ENCODE results near the gene RBM23.
"Not testable (repeated sequence)": the region's sequence is repeated elsewhere in the genome, so short reads cannot be mapped to it uniquely, and the experiment has no call there.

The RBM23 gene

DNA sequence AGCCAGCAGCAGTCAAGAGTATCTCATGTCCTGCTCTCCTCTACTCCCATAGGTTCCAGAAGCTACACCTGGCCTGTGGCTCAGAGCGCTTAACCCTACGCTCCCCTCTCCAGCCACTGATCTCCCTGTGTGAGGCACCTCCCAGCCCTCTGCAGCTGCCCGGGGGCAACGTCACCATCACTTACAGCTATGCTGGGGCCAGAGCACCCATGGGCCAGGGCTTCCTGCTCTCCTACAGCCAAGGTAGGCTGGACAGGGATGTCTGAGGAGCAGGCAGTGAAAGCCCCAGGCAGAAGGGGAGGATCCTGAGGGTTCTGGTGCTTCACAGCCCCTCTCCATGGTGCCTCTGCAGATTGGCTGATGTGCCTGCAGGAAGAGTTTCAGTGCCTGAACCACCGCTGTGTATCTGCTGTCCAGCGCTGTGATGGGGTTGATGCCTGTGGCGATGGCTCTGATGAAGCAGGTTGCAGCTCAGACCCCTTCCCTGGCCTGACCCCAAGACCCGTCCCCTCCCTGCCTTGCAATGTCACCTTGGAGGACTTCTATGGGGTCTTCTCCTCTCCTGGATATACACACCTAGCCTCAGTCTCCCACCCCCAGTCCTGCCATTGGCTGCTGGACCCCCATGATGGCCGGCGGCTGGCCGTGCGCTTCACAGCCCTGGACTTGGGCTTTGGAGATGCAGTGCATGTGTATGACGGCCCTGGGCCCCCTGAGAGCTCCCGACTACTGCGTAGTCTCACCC is 43.8 kb downstream of the RBM23 start:
- DNase-seq = no peak
- in situ Hi-C loops (cut with HindIII; ENCODE audit: low pct_ligation_motif_present, low pct_unique_long_range_greater_than_20kb, low sequenced_read_pairs) = no loop called here

DNA sequence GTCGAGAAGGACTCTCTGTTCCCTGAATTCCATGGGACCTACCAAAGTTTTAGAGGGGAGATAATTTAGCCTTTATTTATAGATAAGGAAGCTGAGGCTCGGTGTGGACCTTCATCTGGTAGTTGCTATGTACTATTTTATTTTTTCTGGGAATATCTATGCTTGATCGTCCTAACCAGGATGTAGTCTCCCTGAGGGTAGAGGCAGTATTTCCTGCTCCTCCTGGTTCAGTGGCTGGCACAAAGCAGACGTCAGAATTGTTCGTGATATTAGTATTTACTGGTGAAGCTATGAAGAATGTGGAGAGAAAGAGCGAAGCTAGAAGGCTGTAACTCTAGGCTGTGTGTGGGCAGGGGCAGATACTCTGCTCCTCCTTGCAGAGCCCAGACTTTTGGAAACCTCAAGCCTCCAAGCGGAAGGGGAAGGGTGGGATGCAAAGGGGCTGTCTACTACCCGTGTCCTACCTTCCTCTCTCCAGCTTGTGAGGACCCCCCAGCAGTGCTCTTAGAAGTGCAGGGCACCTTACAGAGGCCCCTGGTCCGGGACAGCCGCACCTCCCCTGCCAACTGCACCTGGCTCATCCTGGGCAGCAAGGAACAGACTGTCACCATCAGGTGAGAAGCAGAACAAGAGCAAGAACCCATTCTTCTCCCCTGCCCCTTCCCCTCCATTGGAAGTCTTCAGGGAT is 46.0 kb downstream of the RBM23 start:
- in situ Hi-C loops (cut with HindIII; ENCODE audit: low pct_ligation_motif_present, low pct_unique_long_range_greater_than_20kb, low sequenced_read_pairs) = no loop called here
- DNase-seq = no peak

DNA sequence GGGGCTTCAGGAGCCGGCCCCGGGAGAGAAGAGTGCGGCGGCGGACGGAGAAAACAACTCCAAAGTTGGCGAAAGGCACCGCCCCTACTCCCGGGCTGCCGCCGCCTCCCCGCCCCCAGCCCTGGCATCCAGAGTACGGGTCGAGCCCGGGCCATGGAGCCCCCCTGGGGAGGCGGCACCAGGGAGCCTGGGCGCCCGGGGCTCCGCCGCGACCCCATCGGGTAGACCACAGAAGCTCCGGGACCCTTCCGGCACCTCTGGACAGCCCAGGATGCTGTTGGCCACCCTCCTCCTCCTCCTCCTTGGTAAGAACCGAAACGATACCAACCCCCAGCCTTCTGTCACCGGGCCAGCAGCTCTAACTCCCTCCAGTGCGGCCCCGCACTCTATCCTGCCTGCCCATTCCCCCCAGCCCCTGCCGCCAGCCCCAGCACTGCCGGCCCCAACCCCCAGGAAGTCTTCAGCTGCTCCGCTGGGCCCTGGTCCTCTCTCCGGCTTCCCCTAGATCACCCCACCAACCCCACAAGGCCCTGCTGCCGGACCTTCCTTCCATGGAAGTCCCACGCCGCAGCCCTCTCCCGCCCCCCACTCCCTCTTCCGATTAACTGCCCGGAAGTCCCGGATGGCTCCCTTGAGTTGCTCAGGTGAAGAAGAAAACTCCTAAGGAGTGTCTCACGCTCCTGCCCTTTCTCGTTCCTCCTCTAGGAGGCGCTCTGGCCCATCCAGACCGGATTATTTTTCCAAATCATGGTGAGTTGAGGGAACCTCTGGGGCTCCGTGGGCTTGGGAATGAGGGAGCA is 46.7 kb downstream of the RBM23 start:
- in situ Hi-C loops (cut with HindIII; ENCODE audit: low pct_ligation_motif_present, low pct_unique_long_range_greater_than_20kb, low sequenced_read_pairs) = no loop called here
- peak; percentile 85 for DNase-seq

DNA sequence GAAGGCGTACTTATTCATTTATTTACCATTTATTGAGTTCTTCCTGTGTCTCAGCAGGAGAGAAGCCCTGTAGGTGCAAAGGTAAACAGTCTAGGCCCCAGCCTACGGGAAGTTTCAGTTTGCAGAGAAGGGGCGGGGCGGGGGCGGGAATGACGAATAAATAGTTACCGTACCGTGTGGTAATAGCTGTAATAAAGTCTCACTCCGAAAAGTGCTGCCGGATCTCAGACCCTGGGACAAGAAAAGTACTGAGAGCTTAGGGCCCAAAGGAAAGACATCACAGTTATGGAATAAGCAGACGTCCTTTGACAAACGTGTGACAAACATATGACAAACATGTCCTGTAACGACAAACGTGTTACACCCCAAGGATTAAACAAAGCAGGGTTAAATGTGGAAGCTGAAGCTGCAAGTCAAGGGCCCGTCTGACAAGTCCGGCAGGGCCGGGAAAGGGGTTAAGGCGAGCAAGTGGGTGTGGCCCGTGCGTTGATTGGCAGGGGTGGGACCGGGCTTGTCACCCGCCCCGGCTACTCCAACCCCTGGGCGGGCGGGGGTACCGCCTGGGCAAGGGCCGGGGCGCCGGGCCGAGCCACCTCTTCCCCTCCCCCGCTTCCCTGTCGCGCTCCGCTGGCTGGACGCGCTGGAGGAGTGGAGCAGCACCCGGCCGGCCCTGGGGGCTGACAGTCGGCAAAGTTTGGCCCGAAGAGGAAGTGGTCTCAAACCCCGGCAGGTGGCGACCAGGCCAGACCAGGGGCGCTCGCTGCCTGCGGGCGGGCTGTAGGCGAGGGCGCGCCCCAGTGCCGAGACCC is 47.5 kb downstream of the RBM23 start, which contains the start of gene LRP10:
Gene LRP10, plus strand, starts transcription at position 517 of the 809 bp plus-strand sequence. CDS start 564 bp downstream, outside the sequence.
- in situ Hi-C loops (cut with HindIII; ENCODE audit: low pct_ligation_motif_present, low pct_unique_long_range_greater_than_20kb, low sequenced_read_pairs) = no loop called here
- peak; percentile 89 for DNase-seq

DNA sequence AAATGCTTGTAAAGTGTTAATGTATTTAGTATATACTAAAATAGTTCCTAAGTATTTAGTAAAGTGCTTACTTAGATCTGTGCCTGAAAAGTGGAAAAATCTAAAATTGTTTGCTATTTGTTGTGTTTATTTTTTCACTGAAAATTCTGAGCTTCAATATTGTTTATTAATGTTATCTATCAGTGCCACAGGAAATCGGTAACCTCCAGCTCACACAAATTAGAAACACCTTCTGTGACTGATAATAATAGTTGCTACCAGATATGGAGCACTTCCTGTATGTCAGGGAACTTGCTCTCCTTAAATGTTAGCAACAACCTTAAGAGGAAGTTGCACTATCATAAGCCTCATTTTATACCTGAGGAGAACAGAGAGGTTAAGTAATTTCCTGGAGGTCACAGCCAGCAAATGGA is 48.1 kb downstream of the RBM23 start:
- in situ Hi-C loops (cut with HindIII; ENCODE audit: low pct_ligation_motif_present, low pct_unique_long_range_greater_than_20kb, low sequenced_read_pairs) = no loop called here
- no peak for DNase-seq

DNA sequence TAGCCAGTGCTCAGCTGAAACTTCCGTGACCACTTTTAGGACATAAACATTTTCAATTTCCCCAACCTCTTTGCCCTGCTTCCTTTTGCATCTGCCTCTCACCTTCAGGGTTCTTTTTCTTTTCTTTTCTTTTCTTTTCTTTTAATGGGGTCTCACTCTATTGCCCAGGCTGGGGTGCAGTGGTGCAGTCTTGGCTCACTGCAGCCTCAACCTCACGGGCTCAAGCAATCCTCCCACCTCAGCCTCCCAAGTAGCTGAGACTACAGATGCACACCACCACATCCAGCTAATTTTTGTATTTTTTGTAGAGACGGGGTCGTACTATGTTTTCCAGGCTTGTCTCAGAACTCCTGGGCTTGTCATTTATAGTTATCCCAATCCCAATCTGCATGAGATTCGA is 52.1 kb downstream of the RBM23 start:
- in situ Hi-C loops (cut with HindIII; ENCODE audit: low pct_ligation_motif_present, low pct_unique_long_range_greater_than_20kb, low sequenced_read_pairs) = no loop called here

DNA sequence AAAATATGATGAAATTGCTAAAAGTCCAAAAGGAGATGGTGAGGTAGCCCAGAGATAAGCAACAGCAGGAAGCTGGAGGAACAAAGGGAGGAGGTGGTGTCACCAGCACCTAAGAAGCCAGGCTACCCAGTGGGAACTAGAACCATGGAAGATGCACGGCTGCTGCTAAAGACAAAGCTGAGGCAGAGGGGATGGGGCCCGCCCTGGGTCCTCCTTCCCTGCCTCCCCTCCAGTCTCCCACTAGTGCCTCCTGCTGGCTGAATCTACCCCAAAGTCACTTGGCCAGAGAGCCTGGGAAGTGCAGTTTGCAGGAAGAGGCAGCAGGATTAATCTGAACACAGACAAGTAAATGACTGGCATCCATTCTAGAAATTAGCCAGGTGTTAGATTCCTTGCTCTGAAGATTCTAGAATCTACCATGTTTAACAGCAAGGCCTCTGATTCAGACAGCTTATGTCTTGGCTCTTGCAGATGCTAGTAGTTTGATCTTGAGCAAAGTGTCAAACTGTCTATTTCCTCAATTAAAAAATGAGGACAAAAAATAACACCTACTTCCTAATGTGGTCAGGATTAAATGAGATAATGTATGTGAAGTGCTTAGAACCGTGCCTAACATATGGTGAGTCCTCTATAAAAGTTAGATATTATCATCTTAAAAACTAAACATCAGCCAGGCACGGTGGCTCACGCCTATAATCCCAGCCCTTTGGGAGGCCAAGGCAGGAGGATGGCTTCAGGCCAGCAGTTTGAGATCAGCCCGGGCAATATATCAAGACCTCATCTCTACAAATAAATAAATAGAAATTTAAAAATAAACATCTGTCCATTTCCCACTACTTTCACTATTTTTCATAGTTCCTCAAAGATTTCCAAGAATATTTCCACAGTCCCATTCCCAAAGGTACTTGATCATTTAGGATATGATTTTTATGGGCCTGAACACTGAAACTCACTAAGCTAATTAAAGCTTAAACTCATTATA is 53.2 kb downstream of the RBM23 start:
- no peak for DNase-seq
- in situ Hi-C loops (cut with HindIII; ENCODE audit: low pct_ligation_motif_present, low pct_unique_long_range_greater_than_20kb, low sequenced_read_pairs) = no loop called here

More for the DNA sequence above, 52.1 kb downstream of the RBM23 start:
- no peak for DNase-seq

DNA sequence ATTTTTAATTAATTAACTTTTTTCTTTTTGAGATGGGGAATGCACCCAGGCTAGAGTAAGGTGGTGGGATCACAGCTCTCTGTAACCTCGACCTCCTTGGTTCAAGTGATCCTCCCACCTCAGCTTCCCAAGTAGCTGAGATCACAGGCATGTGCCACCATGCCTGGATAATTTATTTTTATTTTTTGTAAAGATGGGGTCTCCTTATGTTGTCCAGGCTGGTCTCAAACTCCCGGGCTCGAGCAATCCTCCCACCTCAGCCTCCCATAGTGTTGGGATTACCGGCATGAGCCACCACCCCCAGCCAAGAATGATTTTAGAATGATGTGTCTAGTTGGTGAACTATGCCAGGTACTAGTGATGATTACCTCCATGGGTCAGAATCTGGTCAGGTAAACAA is 54.0 kb downstream of the RBM23 start:
- in situ Hi-C loops (cut with HindIII; ENCODE audit: low pct_ligation_motif_present, low pct_unique_long_range_greater_than_20kb, low sequenced_read_pairs) = no loop called here
- no peak for DNase-seq

DNA sequence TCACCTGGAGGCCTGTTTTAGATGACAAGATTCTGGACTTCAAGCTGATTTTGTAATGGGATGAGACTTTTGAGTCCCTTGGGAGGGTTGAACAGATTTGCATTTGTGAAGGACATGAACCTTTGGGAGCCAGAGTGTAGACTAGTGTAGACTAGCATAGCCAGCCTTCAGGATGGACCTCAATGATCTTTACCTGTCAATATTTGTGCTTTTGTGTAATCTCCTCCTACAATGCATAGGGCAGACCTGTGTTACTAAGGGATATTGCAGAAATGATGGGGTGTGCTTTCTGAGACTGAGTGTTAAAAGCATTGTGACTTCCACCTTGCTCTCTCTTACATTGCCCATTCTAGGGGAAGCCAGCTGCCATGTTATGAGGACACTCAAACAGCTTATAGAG is 57.3 kb downstream of the RBM23 start:
- in situ Hi-C loops (cut with HindIII; ENCODE audit: low pct_ligation_motif_present, low pct_unique_long_range_greater_than_20kb, low sequenced_read_pairs) = no loop called here
- DNase-seq = no peak

DNA sequence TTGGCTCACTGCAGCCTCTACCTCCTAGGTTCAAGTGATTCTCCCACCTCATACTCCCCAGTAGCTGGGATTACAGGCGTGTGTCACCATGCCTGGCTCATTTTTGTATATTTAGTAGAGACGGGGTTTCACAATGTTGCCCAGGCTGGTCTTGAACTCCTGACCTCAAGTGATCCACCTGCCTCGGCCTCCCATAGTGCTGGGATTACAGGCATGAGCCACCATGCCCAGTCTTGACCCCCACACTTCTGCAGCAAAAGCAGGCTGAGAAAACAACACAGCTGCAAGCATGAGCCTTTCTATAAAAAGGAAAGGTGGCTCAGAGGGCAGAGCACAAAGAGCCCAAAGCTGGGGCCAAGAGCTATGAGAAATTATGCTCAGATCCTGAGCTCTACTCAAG is 58.6 kb downstream of the RBM23 start:
- DNase-seq; in situ Hi-C loops (cut with HindIII; ENCODE audit: low pct_ligation_motif_present, low pct_unique_long_range_greater_than_20kb, low sequenced_read_pairs): not testable (repeated sequence)

DNA sequence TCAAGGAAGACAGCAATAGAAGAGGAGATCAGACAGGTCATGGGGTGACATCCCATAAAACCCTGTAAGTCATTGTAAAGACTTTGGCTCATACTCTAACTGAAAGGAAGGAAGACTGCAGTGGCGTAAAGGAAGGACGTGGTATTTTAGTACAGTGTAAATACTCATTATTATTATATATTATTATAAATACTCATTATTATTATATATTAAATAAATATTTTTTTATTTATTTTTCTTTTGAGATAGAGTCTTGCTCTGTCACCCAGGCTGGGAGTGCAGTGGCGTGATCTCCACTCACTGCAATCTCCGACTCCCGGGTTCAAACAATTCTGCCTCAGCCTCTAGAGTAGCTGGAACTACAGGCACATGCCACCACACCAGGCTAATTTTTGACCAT is 62.5 kb downstream of the RBM23 start:
- in situ Hi-C loops (cut with HindIII; ENCODE audit: low pct_ligation_motif_present, low pct_unique_long_range_greater_than_20kb, low sequenced_read_pairs) = no loop called here
- no peak for DNase-seq

DNA sequence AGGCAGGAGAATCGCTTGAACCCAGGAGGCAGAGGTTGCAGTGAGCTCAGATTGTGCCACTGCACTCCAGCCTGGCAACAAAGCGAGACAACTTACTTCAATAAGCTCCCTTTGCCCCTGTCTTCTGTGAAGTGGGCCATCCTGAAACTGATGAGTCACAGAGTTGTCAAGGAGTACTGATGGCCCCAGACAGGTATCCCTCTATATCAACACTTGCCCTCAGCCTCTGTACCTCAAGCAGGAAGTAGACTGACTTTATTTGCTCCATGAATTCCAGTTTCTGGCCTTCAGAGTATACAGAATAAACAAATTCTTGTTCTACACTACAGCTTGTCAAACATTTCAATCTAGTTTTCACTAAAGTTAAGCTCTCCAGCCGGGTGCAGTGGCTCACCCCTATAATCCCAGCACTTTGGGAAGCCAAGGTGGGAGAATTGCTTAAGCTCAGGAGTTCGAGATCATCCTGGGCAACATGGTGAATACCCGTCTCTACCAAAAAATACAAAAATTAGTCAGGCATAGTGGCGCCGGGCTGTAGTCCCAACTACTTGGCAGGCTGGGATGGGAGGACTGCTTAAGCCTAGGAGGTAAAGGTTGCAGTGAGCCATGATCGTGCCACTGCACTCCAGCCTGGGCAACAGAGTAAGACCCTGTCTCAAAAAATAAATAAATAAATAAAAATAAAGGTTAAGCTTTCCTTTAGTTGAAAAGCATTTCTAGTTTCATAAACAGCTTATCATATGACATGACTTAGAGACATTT is 63.8 kb downstream of the RBM23 start:
- in situ Hi-C loops (cut with HindIII; ENCODE audit: low pct_ligation_motif_present, low pct_unique_long_range_greater_than_20kb, low sequenced_read_pairs) = no loop called here
- DNase-seq = no peak

DNA sequence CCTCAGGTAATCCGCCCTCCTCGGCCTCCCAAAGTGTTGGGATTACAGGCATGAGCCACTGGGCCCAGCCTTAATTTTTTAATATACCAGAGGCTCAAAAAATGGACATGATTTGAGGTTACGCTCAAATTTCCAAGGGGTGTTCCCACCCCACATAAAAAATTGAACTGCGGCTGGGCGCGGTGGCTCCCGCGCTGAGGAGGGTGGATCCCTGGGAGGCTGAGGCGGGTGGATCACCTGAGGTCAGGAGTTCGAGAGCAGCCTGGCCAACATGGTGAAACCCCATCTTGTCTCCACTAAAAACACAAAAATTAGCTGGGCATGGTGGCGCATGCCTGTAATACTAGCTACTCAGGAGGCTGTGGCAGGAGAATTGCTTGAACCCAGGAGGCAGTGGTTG is 64.7 kb downstream of the RBM23 start:
- DNase-seq; in situ Hi-C loops (cut with HindIII; ENCODE audit: low pct_ligation_motif_present, low pct_unique_long_range_greater_than_20kb, low sequenced_read_pairs): not testable (repeated sequence)

DNA sequence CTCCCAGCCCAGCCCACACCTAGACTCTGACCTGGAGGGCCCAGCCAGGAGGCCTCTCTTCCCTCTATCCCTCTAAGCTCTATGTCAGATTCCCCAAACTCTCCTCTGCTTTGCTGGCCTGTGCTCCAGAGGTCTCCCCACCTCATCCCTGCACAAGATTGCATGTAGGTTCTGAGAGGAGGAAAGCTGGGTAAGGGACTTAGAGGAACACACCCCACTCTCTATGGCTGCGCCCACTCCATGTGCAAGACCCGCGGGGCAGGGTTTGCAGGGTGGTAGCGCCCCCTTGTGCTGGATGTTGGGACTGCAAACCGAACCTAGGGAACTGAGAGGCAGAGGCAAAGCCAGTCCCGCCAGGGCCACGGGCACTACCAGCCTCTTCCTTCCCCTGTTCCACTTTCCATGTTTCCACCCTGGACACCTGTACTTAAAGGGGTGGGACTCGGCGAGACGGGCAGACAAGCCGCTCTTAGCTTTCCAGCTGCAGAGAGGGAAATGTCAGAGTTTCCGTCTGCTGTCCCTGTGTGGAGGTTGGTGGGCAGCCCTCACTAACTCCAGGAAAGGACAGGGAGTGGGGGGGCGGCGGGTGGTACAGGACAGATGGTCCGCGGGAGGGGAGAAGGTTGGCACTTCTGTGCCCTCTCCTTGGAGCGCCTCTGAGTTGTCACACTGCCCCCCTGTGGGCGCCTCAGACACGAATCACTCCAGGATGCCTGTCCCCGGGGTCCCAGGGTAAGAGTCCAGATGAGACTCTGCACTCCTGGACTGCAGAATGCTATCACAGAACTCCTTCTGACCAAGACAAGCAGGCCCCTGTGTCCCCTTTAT is 65.8 kb downstream of the RBM23 start:
- peak; percentile 77 for DNase-seq
- in situ Hi-C loops (cut with HindIII; ENCODE audit: low pct_ligation_motif_present, low pct_unique_long_range_greater_than_20kb, low sequenced_read_pairs) = no loop called here

DNA sequence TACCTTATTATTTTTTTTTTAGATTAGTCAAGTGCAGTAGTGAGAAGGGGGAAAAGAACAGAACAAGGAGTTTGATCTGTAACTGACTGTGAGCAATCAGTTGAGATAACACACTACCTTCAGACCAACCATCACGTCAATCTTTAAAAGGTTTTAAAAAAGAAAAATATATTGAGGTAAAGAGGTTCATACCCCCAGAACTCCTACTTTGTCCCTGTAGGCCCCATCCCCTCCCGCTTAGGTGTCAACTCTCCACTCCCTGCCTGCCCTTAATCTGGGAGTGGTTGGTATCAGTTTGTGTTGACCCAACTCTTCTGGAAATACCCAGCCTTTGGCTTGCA is 66.4 kb downstream of the RBM23 start:
- no peak for DNase-seq
- in situ Hi-C loops (cut with HindIII; ENCODE audit: low pct_ligation_motif_present, low pct_unique_long_range_greater_than_20kb, low sequenced_read_pairs) = no loop called here

DNA sequence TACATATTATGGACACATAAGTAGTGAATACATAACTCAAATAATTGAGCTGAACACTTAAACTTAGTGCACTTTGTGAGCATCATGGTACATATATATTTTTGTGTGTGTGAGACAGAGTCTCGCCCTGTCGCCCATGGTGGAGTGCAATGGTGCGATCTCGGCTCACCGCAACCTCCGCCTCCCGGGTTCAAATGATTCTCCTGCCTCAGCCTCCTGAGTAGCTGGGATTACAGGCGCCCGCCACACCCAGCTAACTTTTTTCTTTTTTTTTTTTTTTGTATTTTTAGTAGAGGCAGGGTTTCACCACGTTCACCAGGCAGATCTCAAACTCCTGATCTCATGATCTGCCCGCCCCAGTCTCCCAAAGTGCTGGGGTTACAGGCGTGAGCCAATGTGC is 66.8 kb downstream of the RBM23 start:
- in situ Hi-C loops (cut with HindIII; ENCODE audit: low pct_ligation_motif_present, low pct_unique_long_range_greater_than_20kb, low sequenced_read_pairs); DNase-seq: not testable (repeated sequence)

Measured in ACHN (cell line).